DMS153 (cell line): ENCODE measurements around the gene FIG4.
A peak's percentile ranks its signal among the peaks of the same experiment; 100 is the strongest.

Source experiments
- DNase-seq: peaks from one replicate; lab custom pipeline; 2025; lab: John Stamatoyannopoulos, UW

FIG4 gene

DNA sequence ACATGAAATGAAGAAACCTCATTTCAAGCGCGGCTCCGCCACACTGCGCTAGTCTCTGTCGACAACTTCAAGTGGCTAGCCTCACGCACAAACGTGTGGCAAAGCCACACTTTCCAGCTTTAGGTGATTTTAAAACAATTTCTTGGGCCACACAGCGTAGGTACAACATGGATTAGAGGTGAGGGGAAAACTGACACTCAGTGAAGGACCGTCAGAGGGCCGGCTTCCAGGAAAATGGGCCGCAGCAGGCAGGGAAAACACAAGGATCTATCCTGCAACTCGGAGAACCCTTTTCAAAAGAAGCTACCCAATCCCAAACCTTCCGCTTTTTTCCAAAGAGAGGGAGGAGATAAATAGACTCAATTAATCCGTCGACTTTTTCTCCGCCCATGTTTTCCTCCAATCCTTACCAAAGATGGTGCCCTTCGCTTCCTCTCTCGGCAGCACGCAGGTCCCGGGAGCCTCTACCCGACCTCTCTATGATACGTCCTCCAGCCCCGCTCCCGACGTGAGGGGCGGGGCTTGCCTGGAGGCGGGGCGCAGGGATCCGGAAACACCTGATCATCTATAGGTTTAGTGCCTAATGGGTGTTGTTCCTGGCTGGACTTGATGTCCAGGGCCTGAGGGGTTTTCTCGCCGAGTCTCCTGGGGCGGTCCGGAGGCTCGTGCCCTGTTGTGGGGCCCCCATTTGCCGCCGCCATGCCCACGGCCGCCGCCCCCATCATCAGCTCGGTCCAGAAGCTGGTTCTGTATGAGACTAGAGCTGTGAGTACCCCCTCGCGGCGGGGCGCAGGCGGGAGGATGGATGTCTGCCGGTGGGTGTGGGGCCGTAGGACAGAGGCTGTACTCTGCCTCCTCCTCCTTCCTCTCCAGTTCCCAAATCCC lies at the start of gene FIG4, which contains the start of gene AK9:
FIG4 (plus strand) TSS at position 560 of the 885 bp plus-strand sequence; CDS start at position 700, 140 bp downstream.
AK9 (minus strand) TSS at position 466 of the 885 bp plus-strand sequence. CDS start 15,457 bp downstream, outside the sequence.
- DNase-seq = peak; percentile 96

DNA sequence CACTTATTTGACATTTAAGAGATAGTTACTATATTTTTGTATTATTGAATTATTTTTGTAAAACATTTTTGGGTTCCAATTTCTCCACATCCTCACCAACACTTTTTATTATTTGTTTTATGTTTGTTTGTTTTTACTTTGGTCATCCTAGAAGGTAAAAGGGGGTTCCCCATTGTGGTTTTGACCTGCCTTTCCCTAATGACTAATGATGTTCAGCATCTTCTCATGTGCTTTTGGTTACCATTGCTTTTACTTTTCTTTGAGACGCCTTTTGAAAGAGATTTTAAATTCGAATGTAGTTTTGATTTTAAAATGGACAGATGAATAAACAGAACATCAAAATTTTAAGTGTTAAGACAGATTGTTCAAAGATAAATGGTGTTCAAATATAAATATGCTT lies 47.0 kb upstream of the FIG4 start:
- DNase-seq = no peak

GRCh38 chr6:109653264-109653663 lies 37.8 kb upstream of the FIG4 start:
- DNase-seq = no peak

DNA sequence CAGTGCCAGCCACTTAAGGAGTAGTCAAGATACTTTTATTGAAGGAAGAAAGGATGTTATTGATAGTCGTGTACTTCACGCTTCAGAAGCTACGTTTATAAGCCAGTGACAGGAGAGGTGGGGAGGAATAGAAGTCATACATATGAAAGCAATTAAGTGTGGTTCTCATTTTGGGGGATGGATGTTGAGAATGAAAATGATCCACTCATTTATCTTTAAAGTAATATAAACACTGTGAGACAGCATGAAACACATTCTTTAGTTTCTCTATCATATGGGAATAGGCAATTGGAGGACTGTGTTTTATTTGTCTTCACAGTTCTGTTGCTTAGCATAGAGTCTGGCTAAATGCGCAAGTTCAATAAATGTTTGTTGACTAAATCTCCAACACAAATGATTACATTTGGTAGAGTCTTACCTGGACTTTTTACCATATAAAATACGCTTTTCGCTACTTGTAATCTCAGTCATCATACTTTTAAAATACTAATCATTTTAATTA lies 35.3 kb upstream of the FIG4 start:
- no peak for DNase-seq

DNA sequence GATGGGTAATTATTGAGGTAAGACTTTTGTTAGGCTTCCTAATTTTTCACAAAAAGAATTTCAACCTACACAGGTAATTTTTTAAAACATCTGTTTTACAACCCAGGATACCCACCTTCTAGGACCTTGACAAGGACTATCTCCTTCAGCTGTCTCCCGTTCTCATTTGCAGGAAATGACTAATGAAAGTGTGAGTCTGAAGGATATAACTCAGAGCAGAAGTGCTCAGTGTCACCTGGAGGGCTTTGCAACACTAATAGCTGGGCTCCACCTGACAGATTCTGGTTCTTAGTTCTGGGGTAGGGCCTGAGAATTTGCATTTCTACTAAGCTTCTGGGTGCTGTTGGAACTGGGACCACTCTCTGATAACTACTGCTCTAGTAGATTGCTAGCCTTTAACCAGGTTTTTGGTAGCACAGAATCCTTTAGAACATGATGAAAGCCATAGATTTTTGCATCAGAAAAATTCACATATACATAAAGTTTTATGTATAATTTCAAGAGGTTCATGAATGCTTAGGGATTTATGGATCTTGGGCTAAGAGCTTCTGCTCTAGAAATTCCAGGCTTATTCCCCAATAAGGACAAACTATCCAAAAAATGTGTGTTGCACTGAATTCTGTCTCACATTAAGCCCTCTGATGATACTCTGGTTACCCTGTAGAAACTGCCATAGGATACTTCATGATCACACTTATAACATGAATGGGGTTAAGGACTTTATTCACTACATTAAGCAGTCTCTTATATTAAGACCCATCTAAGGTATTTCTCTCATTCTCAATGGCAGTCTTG lies 30.4 kb upstream of the FIG4 start:
- no peak for DNase-seq

- no peak for DNase-seq
Measured at GRCh38 chr6:109662192-109662591, 28.9 kb upstream of the FIG4 start.

- DNase-seq = no peak
Measured at GRCh38 chr6:109669811-109670210, 21.3 kb upstream of the FIG4 start.

DNA sequence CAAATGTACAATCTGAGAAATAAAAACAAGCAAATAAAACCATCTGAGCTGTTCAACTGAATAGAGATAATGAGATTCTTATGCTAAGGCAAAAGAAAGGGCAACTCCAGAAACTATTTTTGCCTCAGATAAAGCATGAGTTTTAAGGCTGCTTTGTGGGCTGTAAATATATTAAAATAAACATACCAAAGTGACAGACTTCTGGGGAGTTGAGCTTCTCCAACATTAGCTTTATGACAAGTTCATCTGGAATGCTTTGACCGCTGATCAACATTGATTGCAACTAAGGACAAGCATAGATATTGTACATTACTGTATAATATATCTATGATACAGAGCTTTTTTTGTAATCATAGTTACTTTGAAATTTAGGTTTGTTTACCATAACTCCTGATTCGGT lies 19.4 kb upstream of the FIG4 start:
- DNase-seq = no peak

DNA sequence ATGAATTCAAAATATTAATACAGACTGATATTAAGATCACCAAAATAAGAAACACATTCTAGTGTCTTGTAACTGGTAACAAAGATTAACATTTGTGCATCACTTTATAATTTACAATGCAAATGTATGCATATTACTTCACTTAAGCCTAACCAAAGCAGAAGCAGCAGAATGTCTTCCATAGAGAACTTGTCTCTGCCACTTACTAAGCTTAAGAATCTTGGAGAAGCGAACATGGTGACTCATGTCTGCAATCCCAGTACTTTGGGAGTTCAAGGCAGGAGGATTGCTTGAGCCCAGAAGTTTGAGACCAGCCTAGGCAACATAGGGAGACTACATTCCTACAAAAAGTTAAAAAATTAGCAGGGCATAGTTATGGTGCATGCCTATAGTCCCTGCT lies 18.9 kb upstream of the FIG4 start:
- DNase-seq = no peak

DNA sequence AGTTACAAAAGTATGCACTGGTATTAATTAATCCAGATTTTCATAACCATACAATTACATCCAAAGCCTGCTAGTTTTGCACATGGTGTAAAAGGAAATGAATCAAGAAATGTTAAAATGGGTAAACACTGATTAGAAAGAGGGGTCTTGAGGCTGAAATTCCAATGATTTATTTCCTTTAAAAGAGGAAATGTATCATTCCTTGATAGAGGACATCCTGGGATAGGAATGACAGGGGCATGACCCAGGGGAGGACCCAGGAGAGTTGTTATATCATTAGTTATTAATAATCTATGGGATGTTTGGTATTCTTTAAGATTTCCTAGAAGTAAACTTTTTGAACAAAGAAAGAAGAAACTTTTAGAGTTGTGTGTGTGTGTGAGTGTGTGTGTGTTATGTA lies 18.3 kb upstream of the FIG4 start:
- no peak for DNase-seq

GRCh38 chr6:109676724-109677123 lies 14.4 kb upstream of the FIG4 start:
- no peak for DNase-seq

GRCh38 chr6:109678240-109678639 lies 12.9 kb upstream of the FIG4 start:
- no peak for DNase-seq

- DNase-seq = peak; percentile 72
Measured at GRCh38 chr6:109678661-109679505, 12.2 kb upstream of the FIG4 start.

DNA sequence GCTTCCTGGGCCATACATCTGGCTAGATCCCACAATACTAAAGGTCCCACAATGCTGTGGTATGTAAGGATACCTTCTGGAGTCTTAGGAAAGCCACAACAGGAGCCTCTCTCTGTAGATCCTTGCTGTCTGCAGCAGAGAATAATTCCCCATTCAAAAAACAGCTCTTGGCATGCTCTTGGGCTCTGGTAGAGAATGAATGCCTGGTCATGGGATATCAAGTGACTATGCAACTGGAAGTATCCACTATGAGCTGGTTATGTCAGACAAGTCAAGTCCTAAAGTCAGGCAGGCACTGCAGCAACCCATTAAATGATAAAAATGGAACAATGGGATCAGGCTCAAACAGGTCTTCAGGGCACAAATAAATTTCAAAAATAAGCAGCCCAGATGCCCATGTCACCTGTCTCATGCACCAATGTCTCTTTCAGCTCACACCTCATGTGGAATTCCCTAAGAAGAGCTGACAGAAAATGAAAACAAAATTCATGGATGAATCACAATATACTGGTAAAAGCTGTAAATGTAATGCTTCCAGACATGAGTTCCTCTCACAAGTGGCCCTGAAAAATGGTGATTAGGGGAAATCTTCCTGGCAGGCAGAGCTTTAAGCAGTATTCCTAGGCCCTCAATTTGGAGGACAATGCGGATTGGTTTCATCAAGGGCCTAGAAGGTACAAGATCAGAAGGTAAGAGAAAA lies 4.4 kb upstream of the FIG4 start:
- DNase-seq = no peak

- DNase-seq = no peak
Measured at GRCh38 chr6:109687271-109687761, 3.8 kb upstream of the FIG4 start.

DNA sequence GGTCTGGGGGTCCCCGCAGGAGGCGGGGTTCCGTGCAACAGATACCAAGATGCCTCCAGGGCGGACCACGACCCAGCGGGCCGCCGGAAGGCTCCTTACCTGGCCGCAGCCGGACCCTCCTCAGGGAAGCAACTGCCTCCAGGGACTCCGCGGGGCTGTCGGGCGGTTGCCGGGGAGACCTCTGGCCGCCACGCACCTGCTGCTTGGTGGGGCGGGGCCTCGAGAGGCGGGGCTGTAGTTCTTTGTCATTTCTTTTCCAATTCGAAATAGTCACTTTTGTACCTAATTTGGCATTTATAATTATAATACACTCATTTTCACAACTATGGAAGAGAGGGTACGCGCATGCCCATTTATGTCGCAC lies 741 bp upstream of the FIG4 start:
- peak; percentile 28 for DNase-seq

GRCh38 chr6:109693111-109693510 lies 2.0 kb downstream of the FIG4 start:
- no peak for DNase-seq

DNA sequence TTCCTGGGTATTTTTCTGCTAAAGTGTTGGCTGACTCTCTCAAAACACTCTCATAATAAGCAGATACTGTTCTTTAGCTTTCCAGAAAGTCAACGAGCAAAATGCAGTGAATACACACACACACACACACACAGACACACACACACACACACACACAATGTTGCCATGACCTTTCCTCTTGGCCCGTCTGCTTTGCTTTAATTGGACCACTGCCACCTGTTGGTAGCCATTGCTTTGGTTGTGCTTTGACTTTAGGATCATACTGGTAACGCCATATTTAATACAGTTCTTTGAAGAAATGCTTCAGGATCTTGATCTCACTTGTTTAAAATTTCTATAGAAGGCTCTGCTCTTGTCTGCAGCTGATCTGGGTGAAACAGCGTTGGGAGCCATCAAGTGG lies 4.4 kb downstream of the FIG4 start:
- peak; percentile 13 for DNase-seq

- DNase-seq = no peak
Measured at GRCh38 chr6:109696355-109696754, 5.3 kb downstream of the FIG4 start.

- no peak for DNase-seq
Measured at GRCh38 chr6:109701221-109701620, 10.1 kb downstream of the FIG4 start.

DNA sequence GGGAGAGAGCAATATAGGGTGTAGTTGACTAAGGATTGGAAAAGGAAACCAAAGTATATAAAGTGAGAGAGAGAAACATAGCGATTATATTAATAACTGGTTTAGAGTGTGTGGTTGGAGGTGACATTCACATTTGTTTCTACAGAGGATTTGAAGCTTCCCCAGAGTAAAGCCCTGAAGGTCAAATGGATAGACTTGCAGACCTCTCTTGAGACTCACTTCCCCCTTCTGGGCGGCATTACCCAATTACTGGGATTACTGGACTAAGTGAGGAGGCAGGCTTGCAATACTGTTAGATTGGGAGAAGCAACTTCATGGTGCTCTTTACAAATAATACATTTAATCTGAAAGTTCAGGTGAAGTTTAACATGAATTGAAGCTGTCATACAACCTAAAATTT lies 10.7 kb downstream of the FIG4 start:
- DNase-seq = no peak
